IMR-90 (cell line): Measurements from ENCODE around the gene PLPP1.

Source experiments
- CEBPB ChIP-seq: IDR thresholded peaks from 2 replicates; pipeline ENCODE4 v1.6.1; 2012; ENCODE audit warnings: low read depth, low read length, improper control_type of control experiment
- CHD1 ChIP-seq: IDR thresholded peaks from 2 replicates; pipeline ENCODE4 v1.6.1; 2012; ENCODE audit warnings: low read depth, low read length, improper control_type of control experiment
- FOS ChIP-seq: fragments of 150-350 bp; IDR thresholded peaks from 2 replicates; pipeline ENCODE4 v1.6.1; 2016; ENCODE audit warnings: low read depth, low read length
- MAFK ChIP-seq: IDR thresholded peaks from 2 replicates; pipeline ENCODE4 v1.6.1; 2012; ENCODE audit warnings: low read depth, low read length, improper control_type of control experiment
- MAZ ChIP-seq: IDR thresholded peaks from 2 replicates; pipeline ENCODE4 v1.6.1; 2012; ENCODE audit warnings: low read depth, mild to moderate bottlenecking, low read length, improper control_type of control experiment, moderate library complexity, borderline replicate concordance
- POLR2A ChIP-seq: IDR thresholded peaks from 2 replicates; pipeline ENCODE4 v1.6.1; 2012; ENCODE audit warnings: mild to moderate bottlenecking, low read depth, low read length
- RAD21 ChIP-seq: IDR thresholded peaks from 2 replicates; pipeline ENCODE4 v1.6.1; 2012; ENCODE audit warnings: low read length, improper control_type of control experiment
- RCOR1 ChIP-seq: IDR thresholded peaks from 2 replicates; pipeline ENCODE4 v1.6.1; 2012; ENCODE audit warnings: mild to moderate bottlenecking, low read length, improper control_type of control experiment; ENCODE audit not compliant: insufficient replicate concordance
- RFX5 ChIP-seq: IDR thresholded peaks from 2 replicates; pipeline ENCODE4 v1.8.0; 2012; ENCODE audit warnings: low read depth, mild to moderate bottlenecking, low read length, moderate library complexity
- SMC3 ChIP-seq: fragments of 150-350 bp; IDR thresholded peaks from 2 replicates; pipeline ENCODE4 v1.6.1; 2016; ENCODE audit warnings: low read depth, mild to moderate bottlenecking, antibody characterized with exemption, low read length, moderate library complexity
- TF ChIP-seq, protein P1 (sequence below): fragments of 150-350 bp; IDR thresholded peaks from 2 replicates; pipeline ENCODE4 v1.6.1; 2016; ENCODE audit warnings: low read depth, mild to moderate bottlenecking, low read length, moderate library complexity, borderline replicate concordance
- TF ChIP-seq, protein P2 (sequence below): conservative IDR thresholded peaks from 2 replicates; pipeline ENCODE4 v1.5.1; 2012; ENCODE audit warnings: mild to moderate bottlenecking, low read depth, low read length, improper control_type of control experiment
- TF ChIP-seq, protein P3 (sequence below): fragments of 150-350 bp; IDR thresholded peaks from 2 replicates; pipeline ENCODE4 v1.6.1; 2017; ENCODE audit warnings: mild to moderate bottlenecking, antibody characterized with exemption, low read length, low read depth

DNA sequence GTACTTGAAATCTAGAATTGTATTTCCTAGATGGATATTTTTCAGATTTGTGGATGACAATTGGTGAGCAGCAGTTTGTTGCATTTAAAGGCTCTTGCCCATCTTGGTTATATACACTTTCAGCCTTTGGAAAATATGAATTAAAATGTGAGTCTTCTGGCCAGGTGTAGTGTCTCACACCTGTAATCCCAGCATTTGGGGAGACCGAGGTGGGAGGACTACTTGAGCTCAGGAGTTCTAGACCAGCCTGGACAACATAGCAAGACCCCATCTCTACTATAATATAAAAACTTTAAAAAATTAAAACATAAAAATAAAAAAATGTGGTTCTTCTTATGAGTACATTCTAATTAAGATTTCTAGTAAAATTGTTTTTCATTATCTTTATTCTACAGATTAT is 125.0 kb downstream of the PLPP1 start:
- TF ChIP-seq, protein P1, sequence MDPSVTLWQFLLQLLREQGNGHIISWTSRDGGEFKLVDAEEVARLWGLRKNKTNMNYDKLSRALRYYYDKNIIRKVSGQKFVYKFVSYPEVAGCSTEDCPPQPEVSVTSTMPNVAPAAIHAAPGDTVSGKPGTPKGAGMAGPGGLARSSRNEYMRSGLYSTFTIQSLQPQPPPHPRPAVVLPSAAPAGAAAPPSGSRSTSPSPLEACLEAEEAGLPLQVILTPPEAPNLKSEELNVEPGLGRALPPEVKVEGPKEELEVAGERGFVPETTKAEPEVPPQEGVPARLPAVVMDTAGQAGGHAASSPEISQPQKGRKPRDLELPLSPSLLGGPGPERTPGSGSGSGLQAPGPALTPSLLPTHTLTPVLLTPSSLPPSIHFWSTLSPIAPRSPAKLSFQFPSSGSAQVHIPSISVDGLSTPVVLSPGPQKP = no peak
- TF ChIP-seq, protein P2, sequence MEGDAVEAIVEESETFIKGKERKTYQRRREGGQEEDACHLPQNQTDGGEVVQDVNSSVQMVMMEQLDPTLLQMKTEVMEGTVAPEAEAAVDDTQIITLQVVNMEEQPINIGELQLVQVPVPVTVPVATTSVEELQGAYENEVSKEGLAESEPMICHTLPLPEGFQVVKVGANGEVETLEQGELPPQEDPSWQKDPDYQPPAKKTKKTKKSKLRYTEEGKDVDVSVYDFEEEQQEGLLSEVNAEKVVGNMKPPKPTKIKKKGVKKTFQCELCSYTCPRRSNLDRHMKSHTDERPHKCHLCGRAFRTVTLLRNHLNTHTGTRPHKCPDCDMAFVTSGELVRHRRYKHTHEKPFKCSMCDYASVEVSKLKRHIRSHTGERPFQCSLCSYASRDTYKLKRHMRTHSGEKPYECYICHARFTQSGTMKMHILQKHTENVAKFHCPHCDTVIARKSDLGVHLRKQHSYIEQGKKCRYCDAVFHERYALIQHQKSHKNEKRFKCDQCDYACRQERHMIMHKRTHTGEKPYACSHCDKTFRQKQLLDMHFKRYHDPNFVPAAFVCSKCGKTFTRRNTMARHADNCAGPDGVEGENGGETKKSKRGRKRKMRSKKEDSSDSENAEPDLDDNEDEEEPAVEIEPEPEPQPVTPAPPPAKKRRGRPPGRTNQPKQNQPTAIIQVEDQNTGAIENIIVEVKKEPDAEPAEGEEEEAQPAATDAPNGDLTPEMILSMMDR = no peak
- TF ChIP-seq POLR2A (no peak), RFX5 (no peak), CHD1 (no peak), SMC3 (no peak), RAD21 (no peak), FOS (no peak), CEBPB (no peak), MAFK (no peak), RCOR1 (no peak), MAZ (no peak)
- TF ChIP-seq, protein P3, sequence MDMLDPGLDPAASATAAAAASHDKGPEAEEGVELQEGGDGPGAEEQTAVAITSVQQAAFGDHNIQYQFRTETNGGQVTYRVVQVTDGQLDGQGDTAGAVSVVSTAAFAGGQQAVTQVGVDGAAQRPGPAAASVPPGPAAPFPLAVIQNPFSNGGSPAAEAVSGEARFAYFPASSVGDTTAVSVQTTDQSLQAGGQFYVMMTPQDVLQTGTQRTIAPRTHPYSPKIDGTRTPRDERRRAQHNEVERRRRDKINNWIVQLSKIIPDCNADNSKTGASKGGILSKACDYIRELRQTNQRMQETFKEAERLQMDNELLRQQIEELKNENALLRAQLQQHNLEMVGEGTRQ = no peak
